NCI-H2107 treated with DMSO at 0.1 percent for 48 hours (cell line): Measurements from ENCODE around the gene BLTP3A.
"Not testable (repeated sequence)": the region's sequence is repeated elsewhere in the genome, so short reads cannot be mapped to it uniquely, and the experiment has no call there.

Experiments used
- DNase-seq: peaks from one replicate; lab custom pipeline; 2025; ENCODE audit not compliant: unreplicated experiment; lab: John Stamatoyannopoulos, UW

Gene BLTP3A

GRCh38 chr6:34792605-34793500 lies 970 bp downstream of the BLTP3A start:
- peak; percentile 8 for DNase-seq

- DNase-seq = no peak
Observed at GRCh38 chr6:34793877-34794276, 2.0 kb downstream of the BLTP3A start.

GRCh38 chr6:34795836-34796425 lies 4.0 kb downstream of the BLTP3A start:
- DNase-seq = no peak

GRCh38 chr6:34798057-34798456 lies 6.2 kb downstream of the BLTP3A start:
- DNase-seq = no peak

GRCh38 chr6:34799547-34799946 lies 7.7 kb downstream of the BLTP3A start:
- no peak for DNase-seq

- no peak for DNase-seq
Observed at GRCh38 chr6:34804543-34804942, 12.7 kb downstream of the BLTP3A start.

- not testable (repeated sequence) for DNase-seq
Observed at GRCh38 chr6:34805074-34805473, 13.2 kb downstream of the BLTP3A start.

- DNase-seq = no peak
Observed at GRCh38 chr6:34806738-34807453, 15.0 kb downstream of the BLTP3A start.

GRCh38 chr6:34808473-34808872 lies 16.6 kb downstream of the BLTP3A start:
- not testable (repeated sequence) for DNase-seq

GRCh38 chr6:34809419-34809818 lies 17.5 kb downstream of the BLTP3A start:
- not testable (repeated sequence) for DNase-seq

GRCh38 chr6:34810017-34810882 lies 18.4 kb downstream of the BLTP3A start:
- no peak for DNase-seq

GRCh38 chr6:34810936-34811632 lies 19.2 kb downstream of the BLTP3A start:
- no peak for DNase-seq

- DNase-seq = no peak
Observed at GRCh38 chr6:34813028-34813713, 21.3 kb downstream of the BLTP3A start.

- no peak for DNase-seq
Observed at GRCh38 chr6:34816635-34817301, 24.9 kb downstream of the BLTP3A start.

- no peak for DNase-seq
Observed at GRCh38 chr6:34817446-34817845, 25.6 kb downstream of the BLTP3A start.

GRCh38 chr6:34818872-34819570 lies 27.1 kb downstream of the BLTP3A start:
- not testable (repeated sequence) for DNase-seq

GRCh38 chr6:34819571-34820480 lies 27.9 kb downstream of the BLTP3A start:
- DNase-seq = no peak
